Neural progenitor cell (in vitro differentiated cells): ENCODE measurements around the gene GPR37L1. TPM values are rescaled to one million over a fixed set of nuclear protein-coding genes. Genes with fewer than 3 reads are reported as not detected.

ENCODE experiments used
- DNase-seq: peaks from one replicate; pipeline ENCODE4 v3.0.0-alpha.2; 2016; ENCODE audit warnings: low spot score
- H2AFZ ChIP-seq: fragments of 200-600 bp; sonication (generic); replicated peaks from 2 replicates; pipeline ENCODE4 v1.6.1; 2016; ENCODE audit warnings: antibody characterized with exemption
- H3F3A ChIP-seq: fragments of 200-600 bp; sonication (generic); 2 replicates; pipeline ENCODE4 v1.6.1; 2016; ENCODE audit warnings: antibody characterized with exemption, low read depth
- H3K27ac ChIP-seq: fragments of 200-600 bp; sonication (generic); 2 replicates; pipeline ENCODE4 v1.5.1; 2016; ENCODE audit warnings: mild to moderate bottlenecking
- H3K27me3 ChIP-seq: fragments of 200-600 bp; sonication (generic); 2 replicates; pipeline ENCODE4 v1.6.1; 2016; ENCODE audit warnings: mild to moderate bottlenecking, moderate library complexity
- H3K36me3 ChIP-seq: fragments of 200-600 bp; sonication (generic); 2 replicates; pipeline ENCODE4 v1.5.1; 2016
- H3K4me1 ChIP-seq: fragments of 200-600 bp; sonication (generic); 2 replicates; pipeline ENCODE4 v1.6.1; 2016; ENCODE audit warnings: mixed run types
- H3K4me2 ChIP-seq: fragments of 200-600 bp; sonication (generic); 2 replicates; pipeline ENCODE4 v1.6.1; 2016
- H3K4me3 ChIP-seq: fragments of 200-600 bp; sonication (generic); 2 replicates; pipeline ENCODE4 v1.5.1; 2016
- H3K79me2 ChIP-seq: fragments of 200-600 bp; sonication (generic); 2 replicates; pipeline ENCODE4 v1.6.1; 2016; ENCODE audit warnings: low read depth
- H3K9ac ChIP-seq: fragments of 200-600 bp; sonication (generic); 2 replicates; pipeline ENCODE4 v1.6.1; 2016
- H3K9me3 ChIP-seq: fragments of 200-600 bp; sonication (generic); 2 replicates; pipeline ENCODE4 v1.5.1; 2016; ENCODE audit warnings: low read depth
- H4K20me1 ChIP-seq: fragments of 200-600 bp; sonication (generic); 2 replicates; pipeline ENCODE4 v1.6.1; 2016; ENCODE audit warnings: low read depth
- H3K27ac Mint-ChIP-seq: 3 replicates; pipeline ENCODE4 v1.8.0; 2021; ENCODE audit warnings: mixed read lengths
- H3K27me3 Mint-ChIP-seq: 2 replicates; pipeline ENCODE4 v1.8.0; 2022; ENCODE audit warnings: low read depth, mild to moderate bottlenecking, inconsistent platforms, moderate library complexity, mixed read lengths; ENCODE audit not compliant: insufficient read depth
- H3K36me3 Mint-ChIP-seq: 3 replicates; pipeline ENCODE4 v1.8.0; 2021; ENCODE audit warnings: mixed read lengths
- H3K4me1 Mint-ChIP-seq: 3 replicates; pipeline ENCODE4 v1.8.0; 2021; ENCODE audit warnings: mixed read lengths
- H3K4me3 Mint-ChIP-seq: 3 replicates; pipeline ENCODE4 v1.8.0; 2021; ENCODE audit warnings: mild to moderate bottlenecking, moderate library complexity, mixed read lengths
- H3K9me3 Mint-ChIP-seq: 3 replicates; pipeline ENCODE4 v1.8.0; 2020; ENCODE audit warnings: mixed read lengths
- EZH2 ChIP-seq: fragments of 200-600 bp; sonication (generic); IDR thresholded peaks from 2 replicates; pipeline ENCODE4 v1.6.1; 2017; ENCODE audit warnings: antibody characterized with exemption, mild to moderate bottlenecking, moderate library complexity
- EZH2phosphoT487 ChIP-seq: fragments of 200-600 bp; sonication (generic); IDR thresholded peaks from 2 replicates; pipeline ENCODE4 v1.6.1; 2017; ENCODE audit warnings: antibody characterized with exemption
- total RNA-seq: library from RNA; depleted of rRNA; stranded (reverse); fragments of >200 nt; gene quantifications from 2 replicates; pipeline ENCODE4 v1.2.3, GENCODE V29; 2015; ENCODE audit warnings: low replicate concordance
- TF ChIP-seq, protein P1 (sequence below): fragments of 200-600 bp; sonication (generic); IDR thresholded peaks from 2 replicates; pipeline ENCODE4 v1.5.1; 2017; ENCODE audit warnings: antibody characterized with exemption, mild to moderate bottlenecking

Gene GPR37L1
- total RNA-seq, 1 donor from 2014 or later, result not detected

DNA sequence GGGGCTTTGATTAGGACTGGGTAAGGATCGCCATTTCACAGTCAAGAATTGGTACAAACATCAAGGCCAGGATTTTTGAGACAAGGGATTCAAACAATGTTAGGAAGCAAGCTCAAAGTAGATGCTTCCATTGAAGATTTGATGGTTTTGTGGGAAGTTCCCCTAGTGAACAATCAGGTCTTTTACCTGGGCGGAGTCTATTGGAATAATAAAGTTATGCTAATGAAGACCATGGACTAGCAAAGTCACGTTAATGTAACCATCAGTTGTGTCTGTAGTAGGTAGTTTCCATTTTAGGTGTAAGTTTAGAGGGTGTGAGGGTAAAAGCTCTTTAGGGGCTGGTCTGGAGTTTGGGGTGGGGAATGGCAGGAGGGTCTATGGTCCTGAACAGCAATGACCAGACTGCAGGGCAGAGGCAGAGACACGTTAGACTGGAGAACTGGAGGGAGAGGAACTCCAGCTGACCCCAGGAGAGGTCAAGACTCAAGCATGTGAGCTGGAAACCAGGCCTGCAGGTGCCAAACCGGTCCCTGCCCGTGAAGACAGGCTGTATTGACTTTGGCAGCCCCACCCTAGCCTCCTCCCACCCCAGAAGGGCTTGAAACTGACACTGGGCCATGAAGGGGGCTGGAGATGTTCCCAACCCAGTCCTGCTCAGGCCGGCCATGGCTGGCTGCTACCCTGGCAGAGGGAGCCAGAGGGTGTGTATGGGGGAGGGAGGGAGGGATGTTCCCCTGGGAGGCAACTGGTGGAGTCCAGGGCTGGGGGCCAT is 36.0 kb upstream of the GPR37L1 start:
- Mint-ChIP-seq H3K27me3 (peaks cover 9% of the 10 kb centered on the region), H3K9me3 (no peaks in the 10 kb centered on the region), H3K36me3 (no peaks in the 10 kb centered on the region), H3K4me1 (peaks cover 37% of the 10 kb centered on the region), H3K4me3 (no peak overlapping the region), H3K27ac (peak overlapping the region; percentile 15)
- H3K36me3 ChIP-seq, result no peaks in the 10 kb centered on the region
- no peak for TF ChIP-seq EZH2phosphoT487
- no peak for DNase-seq
- H3K27me3 ChIP-seq, result no peaks in the 10 kb centered on the region
- no peaks in the 10 kb centered on the region for H3K9me3 ChIP-seq
- no peak overlapping the region for H3K4me3 ChIP-seq
- no peak overlapping the region for H3K27ac ChIP-seq
- no peaks in the 10 kb centered on the region for H4K20me1 ChIP-seq
- H2AFZ ChIP-seq, result peak overlapping the region; percentile 86
- peak overlapping the region; percentile 59 for H3K4me2 ChIP-seq
- H3K4me1 ChIP-seq, result peaks cover 32% of the 10 kb centered on the region
- H3F3A ChIP-seq, result peaks cover 24% of the 10 kb centered on the region
- H3K79me2 ChIP-seq, result no peaks in the 10 kb centered on the region
- H3K9ac ChIP-seq, result no peak overlapping the region

DNA sequence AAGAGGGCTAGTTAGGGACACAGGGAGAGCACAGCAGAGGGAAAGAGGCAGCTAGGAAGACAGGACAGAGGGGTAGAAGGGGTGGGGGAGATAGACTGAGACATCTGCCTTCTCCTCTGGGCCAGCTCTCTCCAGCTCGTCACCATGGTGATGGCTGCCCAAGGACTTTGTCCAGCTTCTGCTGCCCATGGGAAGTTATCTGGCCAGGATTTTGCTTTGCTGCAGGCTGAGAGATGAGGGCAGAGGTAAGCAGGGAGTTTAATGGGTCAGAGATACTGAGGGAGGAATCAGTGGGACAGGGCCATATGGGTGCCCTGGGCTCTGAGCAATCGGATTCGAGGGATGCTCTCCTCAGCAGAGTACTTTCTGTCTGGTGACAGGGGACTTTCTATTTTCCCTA is 34.5 kb upstream of the GPR37L1 start:
- H4K20me1 ChIP-seq, result no peaks in the 10 kb centered on the region
- H3K4me2 ChIP-seq, result no peak overlapping the region
- no peaks in the 10 kb centered on the region for H3K27me3 ChIP-seq
- no peak for DNase-seq
- Mint-ChIP-seq H3K27ac (no peak overlapping the region), H3K9me3 (no peaks in the 10 kb centered on the region), H3K36me3 (no peaks in the 10 kb centered on the region), H3K4me1 (peaks cover 31% of the 10 kb centered on the region), H3K4me3 (no peak overlapping the region), H3K27me3 (peaks cover 5% of the 10 kb centered on the region)
- peaks cover 24% of the 10 kb centered on the region for H3F3A ChIP-seq
- H3K79me2 ChIP-seq, result no peaks in the 10 kb centered on the region
- TF ChIP-seq, protein P1, sequence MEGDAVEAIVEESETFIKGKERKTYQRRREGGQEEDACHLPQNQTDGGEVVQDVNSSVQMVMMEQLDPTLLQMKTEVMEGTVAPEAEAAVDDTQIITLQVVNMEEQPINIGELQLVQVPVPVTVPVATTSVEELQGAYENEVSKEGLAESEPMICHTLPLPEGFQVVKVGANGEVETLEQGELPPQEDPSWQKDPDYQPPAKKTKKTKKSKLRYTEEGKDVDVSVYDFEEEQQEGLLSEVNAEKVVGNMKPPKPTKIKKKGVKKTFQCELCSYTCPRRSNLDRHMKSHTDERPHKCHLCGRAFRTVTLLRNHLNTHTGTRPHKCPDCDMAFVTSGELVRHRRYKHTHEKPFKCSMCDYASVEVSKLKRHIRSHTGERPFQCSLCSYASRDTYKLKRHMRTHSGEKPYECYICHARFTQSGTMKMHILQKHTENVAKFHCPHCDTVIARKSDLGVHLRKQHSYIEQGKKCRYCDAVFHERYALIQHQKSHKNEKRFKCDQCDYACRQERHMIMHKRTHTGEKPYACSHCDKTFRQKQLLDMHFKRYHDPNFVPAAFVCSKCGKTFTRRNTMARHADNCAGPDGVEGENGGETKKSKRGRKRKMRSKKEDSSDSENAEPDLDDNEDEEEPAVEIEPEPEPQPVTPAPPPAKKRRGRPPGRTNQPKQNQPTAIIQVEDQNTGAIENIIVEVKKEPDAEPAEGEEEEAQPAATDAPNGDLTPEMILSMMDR, result no peak
- TF ChIP-seq EZH2, result no peak
- no peak for TF ChIP-seq EZH2phosphoT487
- no peaks in the 10 kb centered on the region for H3K36me3 ChIP-seq
- no peaks in the 10 kb centered on the region for H3K9me3 ChIP-seq
- H3K9ac ChIP-seq, result no peak overlapping the region
- no peak overlapping the region for H3K27ac ChIP-seq
- H3K4me1 ChIP-seq, result peaks cover 27% of the 10 kb centered on the region
- no peak overlapping the region for H2AFZ ChIP-seq
- no peak overlapping the region for H3K4me3 ChIP-seq

DNA sequence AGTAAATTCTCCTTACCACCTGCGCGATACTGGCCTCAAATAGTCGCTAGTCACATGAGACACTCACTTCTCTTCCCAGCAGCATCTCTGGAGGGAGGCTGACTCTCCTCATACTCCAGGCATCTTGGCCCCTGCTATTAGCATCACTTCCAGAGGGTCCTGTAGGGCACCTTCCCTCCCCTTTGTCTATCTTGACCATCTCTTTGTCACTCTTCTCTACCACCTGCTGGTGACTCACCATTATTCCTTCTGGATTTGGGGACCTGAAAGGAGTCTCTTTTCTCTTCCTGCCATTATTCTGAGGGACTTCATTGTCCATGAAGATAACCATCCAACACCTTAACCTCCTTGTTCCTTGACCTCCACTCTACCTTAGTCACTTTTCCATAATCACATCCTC is 31.7 kb upstream of the GPR37L1 start:
- H3K27me3 ChIP-seq, result no peaks in the 10 kb centered on the region
- H2AFZ ChIP-seq, result no peak overlapping the region
- no peak for TF ChIP-seq EZH2
- TF ChIP-seq EZH2phosphoT487, result no peak
- TF ChIP-seq, protein P1, result no peak
- no peaks in the 10 kb centered on the region for H3K9me3 ChIP-seq
- no peak overlapping the region for H3K27ac ChIP-seq
- no peaks in the 10 kb centered on the region for H3K79me2 ChIP-seq
- no peak overlapping the region for H3K4me3 ChIP-seq
- peaks cover 18% of the 10 kb centered on the region for H3K4me1 Mint-ChIP-seq
- H3K9me3 Mint-ChIP-seq, result no peaks in the 10 kb centered on the region
- no peaks in the 10 kb centered on the region for H4K20me1 ChIP-seq
- DNase-seq, result no peak
- H3F3A ChIP-seq, result peaks cover 7% of the 10 kb centered on the region
- no peak overlapping the region for H3K9ac ChIP-seq
- H3K4me2 ChIP-seq, result no peak overlapping the region
- no peaks in the 10 kb centered on the region for H3K36me3 Mint-ChIP-seq
- no peak overlapping the region for H3K4me3 Mint-ChIP-seq
- no peaks in the 10 kb centered on the region for H3K36me3 ChIP-seq
- no peak overlapping the region for H3K27ac Mint-ChIP-seq
- peaks cover 11% of the 10 kb centered on the region for H3K4me1 ChIP-seq
- H3K27me3 Mint-ChIP-seq, result peaks cover 6% of the 10 kb centered on the region

DNA sequence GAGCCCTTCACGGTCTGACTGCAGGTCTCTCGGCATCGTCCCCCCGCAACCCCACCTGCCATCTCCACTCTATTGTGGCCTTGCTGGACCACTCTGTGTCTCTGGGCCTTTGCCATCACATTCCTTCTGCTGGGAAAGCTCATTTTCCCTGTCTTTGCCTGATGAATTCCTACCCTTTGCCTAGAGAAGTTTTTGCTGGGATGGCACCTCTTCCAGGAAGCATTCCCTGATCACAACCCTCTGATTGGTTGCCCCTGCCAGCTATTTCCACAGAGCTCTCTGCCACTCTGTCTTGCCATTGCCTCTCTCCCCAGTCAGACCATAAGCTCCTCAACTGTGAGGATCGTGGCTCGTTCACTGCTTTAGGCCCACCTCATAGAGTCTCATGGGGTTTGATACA is 28.9 kb upstream of the GPR37L1 start:
- Mint-ChIP-seq H3K27me3 (peaks cover 6% of the 10 kb centered on the region), H3K36me3 (no peaks in the 10 kb centered on the region), H3K4me3 (no peak overlapping the region), H3K27ac (no peak overlapping the region), H3K9me3 (no peaks in the 10 kb centered on the region), H3K4me1 (no peaks in the 10 kb centered on the region)
- DNase-seq, result no peak
- H3F3A ChIP-seq, result no peaks in the 10 kb centered on the region
- no peak overlapping the region for H2AFZ ChIP-seq
- H3K27ac ChIP-seq, result no peak overlapping the region
- no peaks in the 10 kb centered on the region for H3K79me2 ChIP-seq
- no peak for TF ChIP-seq EZH2
- TF ChIP-seq, protein P1, result no peak
- no peak for TF ChIP-seq EZH2phosphoT487
- no peaks in the 10 kb centered on the region for H3K27me3 ChIP-seq
- H4K20me1 ChIP-seq, result no peaks in the 10 kb centered on the region
- no peak overlapping the region for H3K4me3 ChIP-seq
- H3K9ac ChIP-seq, result no peak overlapping the region
- H3K9me3 ChIP-seq, result no peaks in the 10 kb centered on the region
- H3K4me1 ChIP-seq, result peaks cover 5% of the 10 kb centered on the region
- H3K36me3 ChIP-seq, result no peaks in the 10 kb centered on the region
- H3K4me2 ChIP-seq, result no peak overlapping the region
